Measurements from ENCODE around the gene NEUROD2. TPM values are rescaled to one million over a fixed set of nuclear protein-coding genes. Genes with fewer than 3 reads are reported as not detected.
A peak's percentile ranks its signal among the peaks of the same experiment; 100 is the strongest.

Gene NEUROD2
- total RNA-seq, 2 donors from 2014 or later, result not detected

DNA sequence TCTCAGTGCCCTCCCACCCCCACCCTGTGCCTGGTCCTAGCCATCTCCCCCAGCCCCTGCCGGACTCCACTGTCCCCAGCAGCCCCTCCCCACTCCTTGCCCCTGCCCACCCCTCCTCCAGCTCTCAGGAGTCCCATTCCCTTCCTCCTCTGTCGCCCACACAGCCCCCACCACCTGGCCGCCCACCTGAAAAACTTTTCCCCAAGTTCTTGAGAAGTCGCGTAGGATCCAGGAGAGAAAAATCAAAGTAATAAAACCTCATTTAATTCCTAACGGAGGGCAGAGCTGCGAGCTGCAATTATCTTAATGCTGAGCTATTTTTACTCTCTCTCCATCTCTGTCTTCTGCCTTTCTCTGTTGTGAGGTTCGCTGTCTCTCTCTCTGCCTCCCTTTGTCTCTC is 16.6 kb upstream of the NEUROD2 start:
- no peak overlapping the region for H3K27ac ChIP-seq
- intact Hi-C loops (cut with DNase I), result loop anchor here (5.0 kb wide), 1 partner anchor 72 kb away; no protein-coding TSS in a partner anchor
- TF ChIP-seq POLR2A (IDR thresholded peaks at IDR 0.05), result no peak
- TF ChIP-seq, protein P1, sequence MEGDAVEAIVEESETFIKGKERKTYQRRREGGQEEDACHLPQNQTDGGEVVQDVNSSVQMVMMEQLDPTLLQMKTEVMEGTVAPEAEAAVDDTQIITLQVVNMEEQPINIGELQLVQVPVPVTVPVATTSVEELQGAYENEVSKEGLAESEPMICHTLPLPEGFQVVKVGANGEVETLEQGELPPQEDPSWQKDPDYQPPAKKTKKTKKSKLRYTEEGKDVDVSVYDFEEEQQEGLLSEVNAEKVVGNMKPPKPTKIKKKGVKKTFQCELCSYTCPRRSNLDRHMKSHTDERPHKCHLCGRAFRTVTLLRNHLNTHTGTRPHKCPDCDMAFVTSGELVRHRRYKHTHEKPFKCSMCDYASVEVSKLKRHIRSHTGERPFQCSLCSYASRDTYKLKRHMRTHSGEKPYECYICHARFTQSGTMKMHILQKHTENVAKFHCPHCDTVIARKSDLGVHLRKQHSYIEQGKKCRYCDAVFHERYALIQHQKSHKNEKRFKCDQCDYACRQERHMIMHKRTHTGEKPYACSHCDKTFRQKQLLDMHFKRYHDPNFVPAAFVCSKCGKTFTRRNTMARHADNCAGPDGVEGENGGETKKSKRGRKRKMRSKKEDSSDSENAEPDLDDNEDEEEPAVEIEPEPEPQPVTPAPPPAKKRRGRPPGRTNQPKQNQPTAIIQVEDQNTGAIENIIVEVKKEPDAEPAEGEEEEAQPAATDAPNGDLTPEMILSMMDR (IDR thresholded peaks at IDR 0.05), result no peak
- H3K27me3 ChIP-seq, result peaks cover 0 to 11% of the 10 kb centered on the region in 2 donors
- WGBS, 2 donors, result 65 to 72% methylated on average over 8 of the region's 8 CpGs
- H3K4me3 ChIP-seq, result no peak overlapping the region
- ATAC-seq (no peak), DNase-seq (no peak)
- no peaks in the 10 kb centered on the region for H3K9me3 ChIP-seq
- H3K36me3 ChIP-seq (replicated peaks in 1 of 2; ENCODE audit: insufficient read depth in 1 of 2, low read depth in 2 of 2), result no peaks in the 10 kb centered on the region
- H3K4me1 ChIP-seq, result peaks cover 57% of the 10 kb centered on the region

DNA sequence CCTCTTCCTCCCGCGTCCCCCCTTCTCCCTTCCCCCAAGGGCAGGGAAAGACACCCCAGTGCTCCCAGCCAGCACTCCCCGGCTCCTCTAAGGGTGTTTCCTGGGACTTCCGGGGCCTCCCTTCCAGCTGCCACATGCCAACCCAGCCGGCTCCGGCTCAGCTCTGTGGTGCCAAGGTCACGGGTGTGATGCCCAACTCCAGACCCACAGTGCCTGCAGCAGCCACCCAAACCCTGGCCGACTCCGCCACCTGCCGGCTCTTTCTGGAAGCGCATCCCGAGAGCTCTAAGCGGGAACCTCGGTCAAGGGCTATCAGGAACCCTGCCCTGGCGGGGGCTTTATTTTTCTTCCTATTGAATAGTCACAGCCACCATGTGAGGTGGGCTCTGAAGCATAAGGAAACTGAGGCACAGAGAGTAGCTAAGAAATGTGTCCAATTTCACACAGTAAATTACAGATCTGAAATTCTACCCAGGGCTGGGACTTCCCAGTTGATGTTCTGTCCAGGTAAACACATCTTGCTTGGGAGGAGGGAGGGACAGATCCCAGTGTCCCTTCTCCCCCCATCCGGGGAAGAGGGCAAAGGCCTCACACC is 15.7 kb upstream of the NEUROD2 start:
- no peaks in the 10 kb centered on the region for H3K36me3 ChIP-seq (replicated peaks in 1 of 2; ENCODE audit: insufficient read depth in 1 of 2, low read depth in 2 of 2)
- DNase-seq, result peak; percentile 95 to 97 (median 96)
- intact Hi-C loops (cut with DNase I), result loop anchor here (5.0 kb wide), 1 partner anchor 71 kb away; no protein-coding TSS in a partner anchor

DNA sequence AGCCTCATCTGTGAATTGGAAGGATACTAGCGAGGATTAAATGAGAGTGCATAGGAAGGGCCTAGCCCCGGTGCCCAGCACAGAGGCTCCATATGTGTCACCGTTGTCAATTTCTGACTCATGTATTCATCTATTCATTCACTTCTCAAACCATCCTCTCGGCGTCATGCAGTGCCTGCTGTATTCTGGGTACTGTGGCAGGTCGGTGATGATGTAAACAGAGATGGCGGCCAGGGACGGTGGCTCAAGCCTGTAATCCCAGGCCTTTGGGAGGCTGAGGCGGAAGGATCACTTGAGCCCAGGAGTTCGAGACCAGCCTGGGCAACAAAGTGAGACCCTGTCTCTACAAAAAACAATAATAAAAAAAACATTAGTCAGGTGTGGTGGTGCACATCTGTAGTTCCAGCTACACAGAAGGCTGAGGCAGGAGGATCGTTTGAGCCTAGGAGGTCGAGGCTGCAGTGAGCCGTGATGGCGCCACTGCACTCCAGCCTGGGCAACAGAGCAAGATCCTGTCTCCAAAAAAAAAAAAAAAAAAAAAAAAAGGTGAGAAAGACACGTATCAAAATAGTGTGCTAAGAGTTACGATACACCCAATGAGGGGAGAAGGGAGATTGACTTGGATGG is 14.8 kb upstream of the NEUROD2 start:
- ATAC-seq (no peak), DNase-seq (no peak)
- peaks cover 56% of the 10 kb centered on the region for H3K4me1 ChIP-seq
- H3K27ac ChIP-seq, result no peak overlapping the region
- H3K9me3 ChIP-seq, result no peaks in the 10 kb centered on the region
- TF ChIP-seq, protein P1 (IDR thresholded peaks at IDR 0.05), result no peak
- no peak for TF ChIP-seq POLR2A (IDR thresholded peaks at IDR 0.05)
- H3K27me3 ChIP-seq, result peaks cover 0 to 11% of the 10 kb centered on the region in 2 donors
- WGBS, 2 donors, result 45 to 50% methylated on average over 16 of the region's 16 CpGs
- no peak overlapping the region for H3K4me3 ChIP-seq
- H3K36me3 ChIP-seq (replicated peaks in 1 of 2; ENCODE audit: insufficient read depth in 1 of 2, low read depth in 2 of 2), result no peaks in the 10 kb centered on the region
- intact Hi-C loops (cut with DNase I), result loop anchor here (5.0 kb wide), 1 partner anchor 70 kb away; no protein-coding TSS in a partner anchor

More for the DNA sequence above, 15.7 kb upstream of the NEUROD2 start:
- TF ChIP-seq POLR2A (IDR thresholded peaks at IDR 0.05), result peak in 1 of 3 donors; percentile 17
- TF ChIP-seq, protein P1 (IDR thresholded peaks at IDR 0.05), result peak; percentile 89 to 97 (median 95)
- Histone ChIP-seq H3K9me3 (no peaks in the 10 kb centered on the region), H3K4me1 (peaks cover 54% of the 10 kb centered on the region), H3K4me3 (no peak overlapping the region), H3K27me3 (peaks cover 0 to 11% of the 10 kb centered on the region in 2 donors), H3K27ac (peak overlapping the region; percentile 19 to 69 (median 47))
- ATAC-seq, result peak; percentile 82
- WGBS, 2 donors, result 2 to 8% methylated on average over 12 to 16 of the region's 16 CpGs

DNA sequence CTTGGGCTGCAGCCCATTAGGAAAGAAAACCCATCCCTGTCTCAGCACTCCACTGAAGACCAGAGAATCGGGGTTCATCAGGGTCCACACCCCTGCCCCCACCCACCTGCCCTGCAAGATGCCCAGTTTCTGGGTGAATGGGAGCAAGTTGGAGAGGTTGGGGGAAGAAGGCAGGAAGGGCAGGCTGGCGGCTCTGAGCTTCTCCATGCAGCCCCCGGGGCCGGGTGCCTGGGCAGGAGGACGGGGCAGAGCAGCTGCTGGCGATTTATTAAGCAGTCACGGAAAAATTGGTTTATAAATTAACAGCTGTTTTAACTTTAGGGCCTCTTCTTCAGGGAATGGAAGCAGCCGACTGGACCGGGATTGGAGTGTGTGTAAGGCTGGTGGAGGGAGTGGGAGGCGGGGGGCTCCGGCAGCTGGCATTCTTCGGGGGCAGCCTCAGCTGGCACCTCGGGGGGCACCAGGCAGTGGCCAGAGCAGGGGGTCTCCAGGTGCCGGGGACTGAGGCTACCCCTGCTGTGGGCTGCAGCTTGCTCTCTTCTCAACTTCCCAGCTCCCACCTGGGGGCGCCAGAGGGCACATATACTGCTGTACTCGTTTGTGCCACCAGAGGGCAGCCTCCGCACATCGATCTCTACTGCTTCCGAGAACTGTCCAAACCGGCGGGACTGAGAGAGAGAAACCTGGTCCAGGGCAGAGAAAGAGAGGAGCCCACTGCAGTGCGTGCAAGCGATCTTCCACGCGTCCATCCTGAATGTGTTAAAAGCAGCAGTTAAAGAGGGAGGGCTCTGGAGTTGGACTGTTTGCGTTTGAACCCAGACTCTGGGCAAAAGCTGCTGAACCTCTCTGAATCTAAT is 14.0 kb upstream of the NEUROD2 start:
- no peaks in the 10 kb centered on the region for H3K9me3 ChIP-seq
- ATAC-seq, result peak; percentile 62
- peaks cover 0 to 5% of the 10 kb centered on the region in 2 donors for H3K27me3 ChIP-seq
- H3K4me1 ChIP-seq, result peaks cover 54% of the 10 kb centered on the region
- DNase-seq, result peak; percentile 85 to 89 (median 86)
- no peaks in the 10 kb centered on the region for H3K36me3 ChIP-seq (replicated peaks in 1 of 2; ENCODE audit: insufficient read depth in 1 of 2, low read depth in 2 of 2)
- no peak overlapping the region for H3K4me3 ChIP-seq
- intact Hi-C loops (cut with DNase I), result loop anchor here (5.0 kb wide), 1 partner anchor 69 kb away; no protein-coding TSS in a partner anchor
- H3K27ac ChIP-seq, result no peak overlapping the region
- WGBS, 2 donors, result 9% methylated on average over 23 to 26 of the region's 26 CpGs
- TF ChIP-seq, protein P1 (IDR thresholded peaks at IDR 0.05), result peak; percentile 95 to 100 (median 100)
- TF ChIP-seq POLR2A (IDR thresholded peaks at IDR 0.05), result no peak

All from body of pancreas (tissue), 4 donors.